Measurements from ENCODE around the gene PSTPIP1.
"Not testable (repeated sequence)": the region's sequence is repeated elsewhere in the genome, so short reads cannot be mapped to it uniquely, and the experiment has no call there.

The PSTPIP1 gene

GRCh38 chr15:76994971-76995945, at the start of gene PSTPIP1:
PSTPIP1 (plus strand) TSS chr15:76995126; CDS start chr15:76995574, 448 bp downstream.
- DNase-seq (ENCODE audit: low spot score) = peak; percentile 72

GRCh38 chr15:76945494-76946093, 49.3 kb upstream of the PSTPIP1 start:
- no peak for DNase-seq (ENCODE audit: low spot score)

- no peak for DNase-seq (ENCODE audit: low spot score)
These were observed 47.5 kb upstream of the PSTPIP1 start for GRCh38 chr15:76947454-76947853.

- DNase-seq (ENCODE audit: low spot score) = no peak
These were observed 43.7 kb upstream of the PSTPIP1 start for GRCh38 chr15:76951220-76951619.

- DNase-seq (ENCODE audit: low spot score) = no peak
These were observed 41.0 kb upstream of the PSTPIP1 start for GRCh38 chr15:76953913-76954312.

GRCh38 chr15:76954744-76955143, 40.2 kb upstream of the PSTPIP1 start:
- no peak for DNase-seq (ENCODE audit: low spot score)

- DNase-seq (ENCODE audit: low spot score) = no peak
These were observed 33.5 kb upstream of the PSTPIP1 start for GRCh38 chr15:76961268-76962011.

- DNase-seq (ENCODE audit: low spot score) = no peak
These were observed 32.5 kb upstream of the PSTPIP1 start for GRCh38 chr15:76962337-76963013.

- no peak for DNase-seq (ENCODE audit: low spot score)
These were observed 31.3 kb upstream of the PSTPIP1 start for GRCh38 chr15:76963596-76963995.

GRCh38 chr15:76964157-76964556, 30.8 kb upstream of the PSTPIP1 start:
- DNase-seq (ENCODE audit: low spot score) = no peak

- DNase-seq (ENCODE audit: low spot score) = not testable (repeated sequence)
These were observed 28.9 kb upstream of the PSTPIP1 start for GRCh38 chr15:76966051-76966450.

GRCh38 chr15:76967067-76967466, 27.9 kb upstream of the PSTPIP1 start:
- DNase-seq (ENCODE audit: low spot score) = no peak

GRCh38 chr15:76968306-76968705, 26.6 kb upstream of the PSTPIP1 start:
- DNase-seq (ENCODE audit: low spot score) = no peak

GRCh38 chr15:76972389-76973361, 22.3 kb upstream of the PSTPIP1 start:
- peak; percentile 63 for DNase-seq (ENCODE audit: low spot score)

GRCh38 chr15:76973362-76973743, 21.6 kb upstream of the PSTPIP1 start:
- peak; percentile 59 for DNase-seq (ENCODE audit: low spot score)

GRCh38 chr15:76973906-76974305, 21.0 kb upstream of the PSTPIP1 start:
- no peak for DNase-seq (ENCODE audit: low spot score)

- no peak for DNase-seq (ENCODE audit: low spot score)
These were observed 20.4 kb upstream of the PSTPIP1 start for GRCh38 chr15:76974456-76975036.

GRCh38 chr15:76976141-76976540, 18.8 kb upstream of the PSTPIP1 start:
- no peak for DNase-seq (ENCODE audit: low spot score)

- DNase-seq (ENCODE audit: low spot score) = no peak
These were observed 18.2 kb upstream of the PSTPIP1 start for GRCh38 chr15:76976572-76977270.

Data from AG20443 (cell line).